ENCODE measurements around the gene FAM117A. TPM values are rescaled to one million over a fixed set of nuclear protein-coding genes. Genes with fewer than 3 reads are reported as not detected.
A peak's percentile ranks its signal among the peaks of the same experiment; 100 is the strongest.

The FAM117A gene
- total and polyA plus RNA-seq, 4 experiments from 2014 or later: 61.2 to 102 (median 84.2) TPM

DNA sequence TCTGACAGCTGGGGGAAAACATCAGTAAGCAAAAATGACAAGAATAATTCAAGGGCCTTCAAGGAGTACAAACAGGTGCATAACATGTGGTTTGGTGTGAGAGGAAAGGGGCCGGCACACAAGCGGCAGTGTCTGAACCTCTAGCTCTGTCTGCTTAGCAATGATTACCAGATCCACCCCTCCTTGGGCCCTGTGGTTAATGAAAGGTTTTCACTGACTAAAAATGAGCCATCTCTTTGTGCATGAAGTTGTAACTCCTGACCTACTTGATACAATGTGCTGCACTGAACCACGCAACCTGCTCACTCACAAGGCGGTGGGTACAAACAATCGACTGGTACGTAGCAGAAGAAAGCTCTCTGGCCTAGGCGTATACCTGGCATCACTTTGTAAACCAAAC, 15.1 kb downstream of the FAM117A start:
- peak overlapping the region; percentile 38 to 90 (median 80) for H3K4me3 Mint-ChIP-seq
- POLR2A ChIA-PET (ENCODE audit: partially characterized antibody): interaction anchor here (0.9 to 8.2 kb wide), 14 partner anchors 10 to 334 kb away, joined by 3 to 314 read pairs (median 6); partner anchors contain the start of genes FAM117A, KAT7, PHB1 and SLC35B1
- intact Hi-C loops (cut with micrococcal nuclease): loop anchor here (1.0 kb wide), 2 partner anchors 9 to 13 kb away; no protein-coding TSS in a partner anchor
- Histone ChIP-seq H3K4me3 (ENCODE audit: low read length in 2 of 2) (peak overlapping the region in 1 of 2 donors; percentile 27), H3K36me3 (ENCODE audit: insufficient read depth, low read length) (peaks cover 4% of the 10 kb centered on the region), H3K27me3 (ENCODE audit: insufficient read depth, low read length) (no peaks in the 10 kb centered on the region), H3K9me3 (ENCODE audit: control insufficient read depth in 1 of 2, low read length in 2 of 2) (no peaks in the 10 kb centered on the region), H3K4me1 (ENCODE audit: insufficient read depth, low read length) (peaks cover 97% of the 10 kb centered on the region), H3K27ac (ENCODE audit: low read depth, low read length) (peak overlapping the region; percentile 89)
- H3K4me1 Mint-ChIP-seq: peaks cover 56 to 91% (median 76%) of the 10 kb centered on the region in 4 donors
- DNase-seq: peak; percentile 74 to 91 (median 80)
- no peaks in the 10 kb centered on the region for H3K9me3 Mint-ChIP-seq
- H3K27ac Mint-ChIP-seq: peak overlapping the region; percentile 94 to 99 (median 97)
- peaks cover 27 to 49% of the 10 kb centered on the region in 2 donors for H3K36me3 Mint-ChIP-seq
- no peaks in the 10 kb centered on the region for H3K27me3 Mint-ChIP-seq
- CTCF ChIA-PET (ENCODE audit: partially characterized antibody): interaction anchor here (1.3 to 4.4 kb wide), 9 partner anchors 9 to 248 kb away, joined by 3 to 29 read pairs (median 17); partner anchors contain the start of gene FAM117A

DNA sequence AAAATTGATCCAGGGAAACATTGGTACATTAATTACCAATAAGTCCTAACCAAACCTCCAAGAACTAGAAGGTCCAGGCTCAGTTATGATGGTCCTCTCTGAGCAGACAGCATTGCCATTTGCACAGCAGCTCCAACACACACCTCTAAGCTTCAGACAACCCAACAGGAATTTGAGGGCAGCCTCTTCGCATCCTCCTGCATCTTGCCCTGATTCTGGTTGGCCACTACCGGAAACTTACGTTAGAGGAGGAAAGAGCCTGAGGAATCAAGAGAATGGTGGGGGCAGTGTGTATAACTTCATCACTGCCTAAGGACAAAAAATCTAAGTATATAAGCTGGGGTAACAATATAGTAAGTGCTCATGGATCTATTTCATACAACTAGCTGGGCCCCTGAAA, 15.7 kb downstream of the FAM117A start:
- Mint-ChIP-seq H3K36me3 (peaks cover 27 to 47% of the 10 kb centered on the region in 2 donors), H3K4me1 (peaks cover 54 to 89% (median 71%) of the 10 kb centered on the region in 4 donors), H3K9me3 (no peaks in the 10 kb centered on the region), H3K27me3 (no peaks in the 10 kb centered on the region), H3K27ac (peak overlapping the region; percentile 94 to 99 (median 97)), H3K4me3 (peak overlapping the region; percentile 38 to 90 (median 80))
- Histone ChIP-seq H3K4me3 (ENCODE audit: low read length in 2 of 2) (peak overlapping the region; percentile 9 to 27), H3K27ac (ENCODE audit: low read depth, low read length) (peak overlapping the region; percentile 89), H3K9me3 (ENCODE audit: control insufficient read depth in 1 of 2, low read length in 2 of 2) (no peaks in the 10 kb centered on the region), H3K36me3 (ENCODE audit: insufficient read depth, low read length) (peaks cover 4% of the 10 kb centered on the region), H3K27me3 (ENCODE audit: insufficient read depth, low read length) (no peaks in the 10 kb centered on the region), H3K4me1 (ENCODE audit: insufficient read depth, low read length) (peaks cover 96% of the 10 kb centered on the region)
- ChIA-PET POLR2A (ENCODE audit: partially characterized antibody) (interaction anchor here (0.7 to 8.2 kb wide), 14 partner anchors 9 to 334 kb away, joined by 3 to 314 read pairs (median 6); partner anchors contain the start of genes FAM117A, KAT7, PHB1 and SLC35B1), CTCF (ENCODE audit: partially characterized antibody) (interaction anchor here (1.3 to 4.4 kb wide), 8 partner anchors 10 to 248 kb away, joined by 3 to 29 read pairs (median 20); partner anchors contain the start of gene FAM117A)
- DNase-seq: peak; percentile 50 to 68 (median 53)
- intact Hi-C loops (cut with micrococcal nuclease): loop anchor here (1.0 kb wide), 2 partner anchors 9 to 13 kb away; no protein-coding TSS in a partner anchor

DNA sequence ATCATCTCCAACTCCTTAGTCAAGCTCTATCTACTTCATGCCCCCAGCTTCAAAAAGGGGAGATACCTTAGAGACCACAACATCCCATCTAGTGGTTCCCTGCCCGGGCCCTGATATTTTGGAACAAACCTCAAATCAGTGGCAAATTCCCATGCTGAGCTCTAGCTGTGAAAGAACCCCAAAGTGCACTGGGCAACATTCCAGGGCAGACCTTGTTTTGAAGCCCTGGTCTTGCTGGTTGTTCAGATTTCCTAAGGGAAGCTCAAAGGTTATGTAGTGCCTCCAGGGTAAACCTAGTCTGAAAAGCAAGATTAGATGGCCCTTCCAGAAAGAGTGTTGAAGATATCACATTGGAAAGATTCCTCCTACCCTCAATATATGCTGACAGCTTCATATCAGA, 16.3 kb downstream of the FAM117A start:
- H3K36me3 ChIP-seq (ENCODE audit: insufficient read depth, low read length): peaks cover 4% of the 10 kb centered on the region
- intact Hi-C loops (cut with micrococcal nuclease): loop anchor here (1.0 kb wide), 2 partner anchors 8 to 14 kb away; no protein-coding TSS in a partner anchor

DNA sequence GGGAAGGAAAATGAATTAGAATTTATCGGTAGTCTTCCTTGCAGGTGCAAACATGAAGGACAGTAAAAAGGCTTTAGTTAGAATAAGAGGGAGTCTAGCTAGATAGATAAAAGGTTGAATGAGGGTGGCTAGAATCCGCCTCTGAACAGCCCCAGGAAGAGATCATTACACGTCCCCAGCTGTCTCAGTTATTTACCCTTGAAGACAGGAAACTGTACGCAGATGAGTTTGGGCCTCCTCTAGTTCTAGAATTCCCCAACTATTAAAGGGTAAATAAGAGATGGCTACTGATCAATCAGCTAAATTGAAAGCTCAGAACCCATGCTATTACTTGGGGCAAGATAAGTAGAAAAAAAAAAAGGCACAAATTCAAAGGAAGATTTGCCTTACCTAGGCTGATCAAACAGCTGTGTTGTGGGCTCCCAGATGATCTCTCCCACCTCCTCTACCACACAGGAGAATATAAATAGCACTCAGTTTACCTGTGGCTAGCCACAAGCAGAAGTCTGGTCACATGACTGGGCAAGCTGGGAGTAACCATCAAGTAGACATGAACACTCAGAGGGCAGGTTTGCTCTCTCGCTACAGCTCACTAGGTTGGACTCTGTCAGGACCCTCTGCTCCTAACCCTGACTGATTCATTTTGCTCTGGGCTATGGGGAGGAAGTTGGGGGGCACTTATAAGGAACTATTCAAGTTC, 17.0 kb downstream of the FAM117A start:
- intact Hi-C loops (cut with micrococcal nuclease): no loop called here
- POLR2A ChIA-PET (ENCODE audit: partially characterized antibody): interaction anchor here (1.1 to 8.2 kb wide), 13 partner anchors 8 to 333 kb away, joined by 3 to 314 read pairs (median 7); partner anchors contain the start of genes FAM117A, KAT7, PHB1 and SLC35B1
- Mint-ChIP-seq H3K4me3 (peak overlapping the region; percentile 60 to 90 (median 80)), H3K9me3 (no peaks in the 10 kb centered on the region), H3K27ac (peak overlapping the region; percentile 94 to 99 (median 97)), H3K27me3 (no peaks in the 10 kb centered on the region), H3K4me1 (peaks cover 58 to 89% (median 72%) of the 10 kb centered on the region in 4 donors), H3K36me3 (peaks cover 24 to 41% of the 10 kb centered on the region in 2 donors)
- H3K27me3 ChIP-seq (ENCODE audit: insufficient read depth, low read length): no peaks in the 10 kb centered on the region
- peak; percentile 59 to 71 (median 63) for DNase-seq
- H3K9me3 ChIP-seq (ENCODE audit: control insufficient read depth in 1 of 2, low read length in 2 of 2): no peaks in the 10 kb centered on the region
- peaks cover 96% of the 10 kb centered on the region for H3K4me1 ChIP-seq (ENCODE audit: insufficient read depth, low read length)
- peak overlapping the region; percentile 12 to 33 for H3K4me3 ChIP-seq (ENCODE audit: low read length in 2 of 2)
- peaks cover 4% of the 10 kb centered on the region for H3K36me3 ChIP-seq (ENCODE audit: insufficient read depth, low read length)
- H3K27ac ChIP-seq (ENCODE audit: low read depth, low read length): peak overlapping the region; percentile 89
- CTCF ChIA-PET (ENCODE audit: partially characterized antibody): interaction anchor here (0.7 to 4.4 kb wide), 10 partner anchors 9 to 250 kb away, joined by 3 to 29 read pairs (median 16); partner anchors contain the start of genes FAM117A and KAT7

More for the DNA sequence above, 16.3 kb downstream of the FAM117A start:
- peak in 1 of 5 donors; percentile 37 for DNase-seq
- no peaks in the 10 kb centered on the region for H3K9me3 ChIP-seq (ENCODE audit: control insufficient read depth in 1 of 2, low read length in 2 of 2)
- H3K4me1 ChIP-seq (ENCODE audit: insufficient read depth, low read length): peaks cover 96% of the 10 kb centered on the region
- Mint-ChIP-seq H3K27ac (peak overlapping the region; percentile 94 to 99 (median 97)), H3K9me3 (no peaks in the 10 kb centered on the region), H3K27me3 (no peaks in the 10 kb centered on the region), H3K36me3 (peaks cover 27 to 43% of the 10 kb centered on the region in 2 donors), H3K4me3 (peak overlapping the region in 7 of 8 donors; percentile 71 to 90 (median 80)), H3K4me1 (peaks cover 57 to 89% (median 72%) of the 10 kb centered on the region in 4 donors)
- H3K27me3 ChIP-seq (ENCODE audit: insufficient read depth, low read length): no peaks in the 10 kb centered on the region
- CTCF ChIA-PET (ENCODE audit: partially characterized antibody): interaction anchor here (0.7 to 4.4 kb wide), 8 partner anchors 10 to 249 kb away, joined by 3 to 29 read pairs (median 20); partner anchors contain the start of gene FAM117A
- peak overlapping the region; percentile 9 to 27 for H3K4me3 ChIP-seq (ENCODE audit: low read length in 2 of 2)
- POLR2A ChIA-PET (ENCODE audit: partially characterized antibody): interaction anchor here (0.7 to 8.2 kb wide), 15 partner anchors 9 to 333 kb away, joined by 3 to 314 read pairs (median 6); partner anchors contain the start of genes FAM117A, KAT7, PHB1 and SLC35B1
- H3K27ac ChIP-seq (ENCODE audit: low read depth, low read length): peak overlapping the region; percentile 89

DNA sequence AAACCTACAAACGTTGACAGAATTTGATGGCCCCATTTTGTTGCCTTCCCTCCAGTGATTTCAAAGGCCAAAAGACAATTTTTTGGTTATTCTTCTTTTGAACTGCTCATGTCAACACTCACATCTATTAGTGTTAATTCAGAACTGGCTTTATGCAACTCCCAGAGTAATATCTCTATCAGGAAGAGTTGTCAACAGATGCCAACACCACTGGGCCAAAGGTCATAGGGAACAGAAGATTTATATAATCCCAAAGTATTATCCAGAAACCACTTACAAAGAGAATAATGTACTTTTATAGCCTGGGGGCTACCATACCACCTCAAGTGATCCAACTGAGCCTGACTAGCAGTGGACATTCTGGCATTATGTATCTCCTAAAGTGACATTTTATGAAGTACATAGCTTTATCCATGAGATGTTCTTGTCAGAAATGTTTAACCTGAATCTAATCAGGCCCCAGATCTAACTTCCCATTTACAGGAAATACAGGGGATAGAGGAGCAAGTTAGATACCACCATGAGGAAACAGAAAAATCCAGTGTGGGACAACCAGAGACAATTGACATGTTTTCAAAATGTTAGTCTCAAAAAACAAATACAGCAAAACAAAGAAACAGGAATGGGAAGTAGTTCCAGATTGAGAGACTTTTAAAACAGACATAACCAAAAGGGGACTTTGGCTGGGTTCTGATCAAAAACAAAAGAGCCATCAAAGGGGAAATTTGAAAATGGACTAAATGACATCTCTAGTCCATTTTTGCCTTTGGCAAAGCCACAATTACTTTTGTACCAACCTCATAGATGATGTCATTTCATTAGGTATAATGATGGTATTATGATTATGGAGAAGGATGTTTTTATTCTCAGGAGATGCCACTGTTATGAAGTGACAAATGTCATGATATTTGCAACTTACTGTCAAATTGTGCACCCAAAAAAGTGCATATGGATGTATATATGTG, 18.5 kb downstream of the FAM117A start:
- peak overlapping the region; percentile 94 to 99 (median 97) for H3K27ac Mint-ChIP-seq
- H3K4me1 Mint-ChIP-seq: peaks cover 71 to 98% (median 82%) of the 10 kb centered on the region in 4 donors
- no peaks in the 10 kb centered on the region for H3K9me3 Mint-ChIP-seq
- Histone ChIP-seq H3K27ac (ENCODE audit: low read depth, low read length) (peak overlapping the region; percentile 89), H3K36me3 (ENCODE audit: insufficient read depth, low read length) (peaks cover 4% of the 10 kb centered on the region), H3K4me1 (ENCODE audit: insufficient read depth, low read length) (peaks cover 99% of the 10 kb centered on the region), H3K9me3 (ENCODE audit: control insufficient read depth in 1 of 2, low read length in 2 of 2) (no peaks in the 10 kb centered on the region), H3K4me3 (ENCODE audit: low read length in 2 of 2) (no peak overlapping the region), H3K27me3 (ENCODE audit: insufficient read depth, low read length) (no peaks in the 10 kb centered on the region)
- ChIA-PET CTCF (ENCODE audit: partially characterized antibody) (interaction anchor here (1.1 to 3.5 kb wide), 4 partner anchors 13 to 75 kb away, joined by 5 to 23 read pairs (median 20); no protein-coding TSS in a partner anchor), POLR2A (ENCODE audit: partially characterized antibody) (interaction anchor here (1.0 to 10.0 kb wide), 7 partner anchors 13 to 43 kb away, joined by 3 to 427 read pairs (median 51); partner anchors contain the start of genes FAM117A, KAT7 and SLC35B1)
- peaks cover 24 to 46% of the 10 kb centered on the region in 2 donors for H3K36me3 Mint-ChIP-seq
- DNase-seq: no peak
- H3K27me3 Mint-ChIP-seq: no peaks in the 10 kb centered on the region
- peak overlapping the region; percentile 10 to 90 (median 80) for H3K4me3 Mint-ChIP-seq
- intact Hi-C loops (cut with micrococcal nuclease): no loop called here

DNA sequence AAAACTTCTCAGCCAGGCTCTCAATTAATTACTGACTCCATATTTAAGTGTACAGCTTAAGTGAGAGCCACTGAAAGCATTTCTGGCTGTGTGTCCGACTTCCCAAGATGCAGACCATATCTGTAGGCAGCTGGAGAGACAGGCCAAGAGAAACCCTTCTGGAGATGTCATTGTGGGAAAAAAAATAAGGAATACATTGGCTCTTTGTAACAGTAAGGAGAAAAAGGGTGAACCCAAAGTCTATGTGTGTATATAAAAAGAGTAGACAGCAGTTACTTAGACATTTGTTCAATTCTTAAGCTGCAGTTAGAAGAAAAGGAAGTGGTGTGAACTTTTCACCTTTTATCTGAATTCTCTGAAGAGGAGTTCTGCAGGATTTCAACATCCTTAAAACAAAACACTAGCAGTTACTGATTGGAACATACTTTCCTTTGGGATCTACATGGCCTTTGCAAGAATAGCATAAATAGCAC, 21.7 kb downstream of the FAM117A start:
- peaks cover 71 to 98% (median 82%) of the 10 kb centered on the region in 4 donors for H3K4me1 Mint-ChIP-seq
- Histone ChIP-seq H3K4me1 (ENCODE audit: insufficient read depth, low read length) (peaks cover 97% of the 10 kb centered on the region), H3K9me3 (ENCODE audit: control insufficient read depth in 1 of 2, low read length in 2 of 2) (no peaks in the 10 kb centered on the region), H3K4me3 (ENCODE audit: low read length in 2 of 2) (peak overlapping the region; percentile 80 to 88), H3K27me3 (ENCODE audit: insufficient read depth, low read length) (no peaks in the 10 kb centered on the region), H3K27ac (ENCODE audit: low read depth, low read length) (peak overlapping the region; percentile 99), H3K36me3 (ENCODE audit: insufficient read depth, low read length) (peaks cover 4% of the 10 kb centered on the region)
- ChIA-PET POLR2A (ENCODE audit: partially characterized antibody) (interaction anchor here (1.1 to 10.0 kb wide), 11 partner anchors 14 to 79 kb away, joined by 3 to 427 read pairs (median 5); partner anchors contain the start of genes FAM117A, KAT7, SLC35B1 and SPOP), CTCF (ENCODE audit: partially characterized antibody) (interaction anchor here (1.6 to 9.1 kb wide), 4 partner anchors 20 to 33 kb away, joined by 3 to 51 read pairs (median 10); partner anchors contain the start of genes FAM117A and SLC35B1)
- H3K9me3 Mint-ChIP-seq: no peaks in the 10 kb centered on the region
- intact Hi-C loops (cut with micrococcal nuclease): no loop called here
- H3K36me3 Mint-ChIP-seq: peaks cover 19 to 35% of the 10 kb centered on the region in 2 donors
- H3K4me3 Mint-ChIP-seq: peak overlapping the region; percentile 93 to 99 (median 97)
- DNase-seq: peak in 3 of 5 donors; percentile 44 to 53 (median 45)
- no peaks in the 10 kb centered on the region for H3K27me3 Mint-ChIP-seq
- H3K27ac Mint-ChIP-seq: peak overlapping the region; percentile 99 to 100 (median 100)
